RWPE1 (cell line): ENCODE data around the gene ADAT3.
A peak's percentile ranks its signal among the peaks of the same experiment; 100 is the strongest.

Experiments used
- CTCF ChIA-PET: fragments of 350-600 bp; sonication (Branson Sonifier 250); formaldehyde crosslinking; extraction: SDS; loops from one replicate; lab custom pipeline; 2021; lab: Yijun Ruan, JAX
- POLR2A ChIA-PET: fragments of 400-600 bp; formaldehyde crosslinking; extraction: SDS; loops from one replicate; lab custom pipeline; 2020; ENCODE audit warnings: antibody characterized with exemption; ENCODE audit not compliant: low non-redundant PET; lab: Yijun Ruan, JAX
- DNase-seq: peaks from one replicate; pipeline ENCODE4 v3.0.0; 2012; ENCODE audit warnings: low spot score
- H3K27ac ChIP-seq: fragments of 450-650 bp; 2 replicates; pipeline ENCODE4 v1.5.1; 2017
- CTCF ChIP-seq: fragments of 450-650 bp; conservative IDR thresholded peaks from 2 replicates; pipeline ENCODE4 v1.5.1; 2017; ENCODE audit warnings: low read depth, mild to moderate bottlenecking

Gene ADAT3

GRCh38 chr19:1862424-1863327 lies 42.5 kb upstream of the ADAT3 start:
- H3K27ac ChIP-seq, result peak overlapping the region; percentile 98
- ChIA-PET CTCF (no interaction called here), POLR2A (no interaction called here)
- no peak for TF ChIP-seq CTCF
- no peak for DNase-seq

GRCh38 chr19:1863328-1863637 lies 41.9 kb upstream of the ADAT3 start, which contains the start of gene KLF16:
TSS of gene KLF16 (minus strand) at chr19:1863579. CDS start at chr19:1863497, 82 bp downstream.
- H3K27ac ChIP-seq, result peak within 1 kb of the TSS; percentile 98
- ChIA-PET POLR2A (no interaction called here), CTCF (no interaction called here)
- no peak for DNase-seq
- no peak for TF ChIP-seq CTCF

- peak; percentile 93 for DNase-seq
- CTCF ChIA-PET, result interaction anchor here (0.6 to 1.2 kb wide), 7 partner anchors 12 to 241 kb away, joined by 3 to 5 read pairs (median 3); no protein-coding TSS in a partner anchor
- peak overlapping the region; percentile 98 for H3K27ac ChIP-seq
- POLR2A ChIA-PET, result no interaction called here
- TF ChIP-seq CTCF, result no peak
These were observed 41.3 kb upstream of the ADAT3 start for GRCh38 chr19:1863638-1864479.

- POLR2A ChIA-PET, result no interaction called here
- no peak for DNase-seq
- CTCF ChIA-PET, result interaction anchor here (0.6 to 1.2 kb wide), 9 partner anchors 11 to 375 kb away, joined by 3 to 5 read pairs (median 3); no protein-coding TSS in a partner anchor
- peak; percentile 86 for TF ChIP-seq CTCF
- H3K27ac ChIP-seq, result peak overlapping the region; percentile 98
These were observed 40.6 kb upstream of the ADAT3 start for GRCh38 chr19:1864480-1865171.

GRCh38 chr19:1865172-1866010 lies 39.8 kb upstream of the ADAT3 start:
- CTCF ChIA-PET, result interaction anchor here (0.6 to 1.2 kb wide), 5 partner anchors 10 to 374 kb away, joined by 3 to 5 read pairs (median 3); no protein-coding TSS in a partner anchor
- POLR2A ChIA-PET, result interaction anchor here (0.7 kb wide), 1 partner anchor 293 kb away, joined by 3 read pairs; no protein-coding TSS in a partner anchor
- TF ChIP-seq CTCF, result no peak
- DNase-seq, result no peak
- peak overlapping the region; percentile 98 for H3K27ac ChIP-seq
